Stimulated activated CD4-positive, alpha-beta T cell treated with anti-CD3 and anti-CD28 coated beads, Interleukin-1b, Interleukin-23, amount 100 ng/mL, for 4 hours (primary cell): ENCODE results near the gene PRKN.

Experiments used
- DNase-seq, 2 donors: peaks; one replicate each; pipeline ENCODE4 v3.0.0-alpha.2; 2020; ENCODE audit warnings: low read depth in 2 of 2

The PRKN gene

GRCh38 chr6:162727322-162728182, at the start of gene PRKN, which contains the start of gene PACRG:
TSS of gene PRKN (minus strand) at chr6:162727766.
TSS of gene PACRG (plus strand) at chr6:162727974.
- DNase-seq, result peak; percentile 96 to 98

DNA sequence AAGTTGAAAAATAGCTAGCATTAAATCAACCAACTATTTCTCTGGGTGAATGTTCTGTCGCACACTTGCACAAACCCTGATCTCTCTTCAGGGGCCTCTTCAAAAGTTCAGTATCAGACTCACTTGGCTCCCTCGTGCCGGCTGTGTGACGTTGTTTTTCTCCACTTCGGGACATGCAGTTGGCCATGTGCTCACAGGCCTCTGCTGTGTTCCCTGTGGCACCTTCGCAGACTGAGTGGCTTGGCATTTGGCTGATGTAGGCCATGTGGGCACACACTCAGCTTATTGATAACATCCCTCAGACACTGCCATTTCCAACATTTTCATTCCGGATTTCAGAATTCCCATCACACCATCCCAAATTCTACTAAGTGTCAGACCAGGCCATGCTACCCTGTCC, 49.5 kb upstream of the PRKN start:
- no peak for DNase-seq

GRCh38 chr6:162773996-162774395, 46.4 kb upstream of the PRKN start:
- DNase-seq, result no peak

- no peak for DNase-seq
These were observed 44.9 kb upstream of the PRKN start for GRCh38 chr6:162772466-162772865.

DNA sequence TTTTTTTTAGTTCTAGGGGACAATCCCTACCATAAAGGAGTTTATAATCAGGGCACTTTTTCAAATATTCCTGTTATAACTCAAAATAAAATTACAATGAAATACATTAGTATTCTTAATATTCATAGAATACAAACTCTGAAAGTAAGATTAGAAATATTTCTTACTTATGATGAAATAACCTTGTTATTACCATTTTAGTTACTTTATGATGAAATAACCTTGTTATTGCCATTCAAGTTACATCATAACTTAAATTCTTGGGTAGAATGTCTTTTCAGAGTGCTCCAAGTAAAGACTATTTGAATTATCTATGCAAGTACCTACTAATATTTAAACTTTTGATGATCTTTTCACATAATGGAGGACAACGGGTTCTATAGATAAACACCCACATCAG, 43.4 kb upstream of the PRKN start:
- no peak for DNase-seq

DNA sequence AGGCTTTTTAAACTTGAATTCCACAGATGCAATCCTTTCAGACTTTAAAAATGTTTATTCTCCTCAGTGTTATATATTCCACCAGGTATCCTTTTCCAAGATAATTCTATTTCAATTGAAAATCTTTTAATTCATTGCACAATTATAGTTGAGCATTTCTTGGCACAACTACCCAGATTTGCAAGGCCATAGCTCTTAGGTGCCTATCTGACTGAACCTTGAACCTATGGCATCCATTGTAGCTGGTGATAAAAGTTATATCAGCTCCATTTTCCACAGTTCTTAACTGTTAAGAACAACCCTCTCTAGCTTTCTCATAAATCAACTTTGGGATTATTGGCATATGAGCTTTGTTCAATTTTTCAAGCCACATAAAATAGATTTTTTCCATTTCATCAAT, 42.6 kb upstream of the PRKN start:
- DNase-seq, result no peak

DNA sequence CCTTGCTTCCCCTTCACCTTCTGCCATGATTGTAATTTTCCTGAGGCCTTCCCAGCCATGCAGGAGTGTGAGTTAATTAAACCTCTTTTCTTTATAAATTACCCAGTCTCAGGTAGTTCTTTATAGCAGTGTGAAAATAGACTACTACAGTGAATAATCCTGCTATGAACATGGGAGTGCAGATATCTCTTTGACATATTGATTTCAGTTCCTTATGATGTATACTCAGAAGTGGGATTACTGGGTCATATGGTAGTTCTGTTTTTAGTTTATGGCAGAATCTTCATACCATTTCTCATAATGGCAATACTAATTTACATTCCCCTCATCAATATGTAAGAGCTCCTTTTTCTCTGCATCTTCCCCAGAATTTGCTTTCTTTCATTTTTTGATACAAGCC, 26.2 kb upstream of the PRKN start:
- DNase-seq, result no peak

DNA sequence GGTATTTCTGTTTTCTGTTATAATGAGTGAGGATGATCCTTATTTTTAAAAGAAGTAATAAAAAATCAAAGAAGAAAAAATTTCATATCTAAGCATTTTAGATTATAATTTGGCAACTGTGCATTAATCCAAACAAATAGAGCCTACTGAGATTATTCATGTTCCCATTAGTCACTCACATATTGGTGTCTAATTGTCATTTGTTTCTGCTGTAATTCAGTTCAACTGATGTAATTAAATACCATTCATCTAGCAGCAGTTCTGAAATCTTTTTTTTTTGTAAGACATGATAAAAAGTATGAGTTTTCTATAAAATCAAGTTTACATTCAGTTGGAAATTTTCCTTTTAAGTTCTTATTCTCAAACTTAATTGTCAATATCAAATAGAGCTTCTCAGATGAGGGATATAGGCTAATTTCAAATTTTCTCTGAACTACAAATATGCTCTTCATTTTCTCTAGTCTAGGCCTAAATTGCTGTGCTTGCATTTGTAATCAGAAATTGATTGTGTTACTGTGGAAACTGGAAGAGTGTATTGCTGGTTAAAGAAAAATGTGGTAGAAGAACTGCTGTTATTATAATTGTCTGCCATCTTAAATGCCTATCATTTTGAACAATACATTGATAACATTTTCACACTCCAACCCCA, 23.8 kb upstream of the PRKN start:
- DNase-seq, result no peak

DNA sequence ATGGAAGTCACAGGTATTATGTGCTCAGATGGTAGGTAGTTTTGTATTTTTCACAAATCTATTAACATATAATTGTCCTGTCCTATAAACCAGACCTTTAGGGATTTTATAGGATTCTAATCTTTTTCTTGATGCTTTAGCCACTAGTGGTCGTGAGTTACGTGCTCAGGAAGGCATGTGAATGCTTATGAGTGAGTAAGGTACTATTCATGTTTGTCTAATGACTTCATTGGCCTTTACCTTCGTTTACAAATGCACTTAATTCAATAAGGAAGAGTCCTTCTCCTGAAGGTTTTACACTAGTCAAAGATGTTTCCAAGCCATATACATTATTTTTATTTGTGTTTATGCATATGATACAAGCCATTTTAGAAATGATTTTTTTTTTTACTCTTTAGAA, 23.2 kb upstream of the PRKN start:
- DNase-seq, result no peak

GRCh38 chr6:162736961-162737360, 9.4 kb upstream of the PRKN start:
- no peak for DNase-seq

GRCh38 chr6:162733489-162733888, 5.9 kb upstream of the PRKN start:
- DNase-seq, result no peak

DNA sequence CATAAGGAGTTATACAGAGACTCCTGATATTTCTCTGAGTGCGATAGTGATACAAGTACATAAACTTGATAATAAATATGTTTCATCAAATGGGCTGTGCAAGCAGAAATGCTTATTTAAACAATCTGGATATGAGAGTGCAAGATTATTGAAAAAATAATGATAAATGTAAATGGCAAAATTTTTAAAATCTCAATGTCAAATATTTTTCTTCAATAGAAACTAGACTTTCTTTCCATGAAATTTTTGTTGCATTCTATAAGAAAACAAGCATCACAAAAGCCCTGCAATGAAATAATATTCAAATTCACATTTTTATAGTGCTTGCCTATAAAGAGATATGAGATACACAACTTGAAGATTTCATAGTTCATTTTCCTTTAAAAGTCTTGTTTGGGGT, 2.9 kb upstream of the PRKN start:
- no peak for DNase-seq

- DNase-seq, result no peak
These were observed 1.1 kb upstream of the PRKN start for GRCh38 chr6:162728706-162729105.

DNA sequence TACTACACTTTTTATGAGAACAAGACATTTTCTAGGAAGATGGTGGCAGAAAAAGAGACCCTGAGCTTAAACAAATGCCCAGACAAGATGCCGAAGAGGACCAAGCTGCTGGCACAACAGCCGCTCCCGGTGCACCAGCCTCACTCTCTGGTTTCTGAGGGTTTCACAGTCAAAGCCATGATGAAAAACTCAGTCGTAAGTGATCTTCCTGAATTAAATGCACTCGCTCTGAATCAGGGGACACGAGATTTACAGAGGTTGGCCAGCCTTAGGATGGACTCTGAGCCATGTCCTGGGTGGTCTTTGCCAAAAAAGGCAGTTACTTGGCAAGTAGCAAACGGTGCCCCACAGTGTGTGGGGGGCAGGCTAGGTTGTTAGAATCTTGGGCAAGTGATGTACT, 631 bp upstream of the PRKN start:
- no peak for DNase-seq

GRCh38 chr6:162726947-162727321, 632 bp downstream of the PRKN start:
- DNase-seq, result no peak

GRCh38 chr6:162722633-162723032, 4.9 kb downstream of the PRKN start:
- DNase-seq, result no peak

- DNase-seq, result no peak
These were observed 5.3 kb downstream of the PRKN start for GRCh38 chr6:162722226-162722625.

DNA sequence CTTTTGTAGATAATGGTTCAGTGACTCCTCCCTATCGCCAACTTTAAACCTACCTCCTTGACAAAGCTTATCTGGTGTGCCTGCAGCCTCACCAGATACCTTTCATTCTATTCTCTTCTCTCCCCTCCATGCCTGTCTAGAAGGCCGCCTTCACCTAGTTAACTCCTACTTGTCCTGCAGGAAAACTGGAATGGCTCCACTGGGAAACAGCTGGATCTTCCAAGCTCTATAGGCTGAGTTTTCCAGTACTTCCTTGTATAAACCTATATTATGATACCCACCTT, 6.2 kb downstream of the PRKN start:
- no peak for DNase-seq

DNA sequence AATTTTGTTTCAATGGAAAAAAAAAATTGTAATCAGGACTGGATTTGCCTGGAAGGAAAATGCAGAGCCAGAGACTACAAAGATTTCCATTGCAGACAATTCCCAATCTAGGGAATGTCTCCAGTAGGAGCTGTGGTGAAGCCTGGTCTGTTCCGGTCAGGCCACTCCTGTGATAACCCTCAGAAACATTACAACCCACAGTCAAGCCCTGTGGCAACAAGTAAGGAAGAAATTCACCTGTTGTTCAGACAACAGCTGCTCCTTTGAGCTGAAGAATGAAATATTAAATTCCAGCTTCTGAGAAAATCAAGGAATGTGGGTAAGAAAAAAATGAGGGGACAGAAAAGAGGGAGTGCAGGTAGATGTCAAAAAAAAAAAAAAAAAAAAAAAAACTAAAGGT, 8.0 kb downstream of the PRKN start:
- no peak for DNase-seq

DNA sequence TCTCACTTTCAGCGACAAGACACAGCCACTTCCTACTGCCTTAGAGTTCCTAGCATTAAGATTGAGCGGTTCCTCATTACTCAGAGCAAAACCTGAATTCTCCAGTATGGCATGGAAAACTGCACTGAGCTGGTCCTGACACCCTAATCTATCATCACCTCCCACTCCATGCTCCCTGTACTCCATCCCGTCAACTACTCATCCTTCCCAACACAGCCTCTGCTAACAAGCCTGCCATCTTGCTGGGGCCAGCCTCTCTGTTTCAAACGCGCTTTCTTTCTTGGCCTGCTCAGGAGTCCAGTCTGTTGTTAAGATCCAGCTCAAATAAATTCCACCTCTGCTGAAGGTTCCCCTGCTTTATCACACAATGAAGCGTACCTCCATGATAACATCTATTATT, 12.0 kb downstream of the PRKN start:
- DNase-seq, result no peak

DNA sequence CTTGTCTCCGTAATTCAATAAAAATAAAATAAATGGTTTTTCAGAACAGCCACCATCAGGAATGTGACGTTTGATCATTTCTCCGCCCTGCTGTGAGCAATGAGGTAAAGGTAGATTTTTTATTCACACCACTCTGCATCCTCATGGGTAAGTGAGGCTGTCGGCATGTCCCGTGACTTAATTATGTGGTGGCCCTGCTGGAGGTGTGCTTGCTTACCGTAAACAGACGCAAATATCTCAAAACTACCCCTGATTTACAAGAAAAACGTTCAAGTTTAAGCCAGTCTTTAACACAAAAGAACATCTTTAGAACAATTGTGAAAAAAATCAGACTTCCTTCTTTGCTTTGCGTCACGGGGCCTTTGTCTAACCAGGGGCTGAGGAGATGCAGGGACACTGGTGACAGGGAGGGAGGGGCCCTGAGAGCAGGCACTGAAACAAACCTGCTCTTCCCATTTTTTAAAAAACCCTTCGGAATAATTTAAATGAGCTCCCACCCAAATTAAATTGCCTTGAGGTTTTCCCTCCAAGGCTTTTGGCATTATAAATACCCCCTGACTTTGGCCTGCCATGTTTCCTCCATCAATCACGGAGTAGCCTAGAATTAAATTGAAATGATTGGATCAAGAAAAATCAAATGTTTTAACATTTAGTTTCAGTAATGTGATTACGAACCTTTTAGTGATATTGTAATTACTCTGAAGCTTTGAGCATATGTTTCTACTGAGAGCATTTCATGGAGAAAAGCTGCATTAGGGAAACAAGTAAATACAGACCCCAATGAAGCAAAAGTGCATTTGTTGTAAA, 13.4 kb downstream of the PRKN start:
- no peak for DNase-seq

DNA sequence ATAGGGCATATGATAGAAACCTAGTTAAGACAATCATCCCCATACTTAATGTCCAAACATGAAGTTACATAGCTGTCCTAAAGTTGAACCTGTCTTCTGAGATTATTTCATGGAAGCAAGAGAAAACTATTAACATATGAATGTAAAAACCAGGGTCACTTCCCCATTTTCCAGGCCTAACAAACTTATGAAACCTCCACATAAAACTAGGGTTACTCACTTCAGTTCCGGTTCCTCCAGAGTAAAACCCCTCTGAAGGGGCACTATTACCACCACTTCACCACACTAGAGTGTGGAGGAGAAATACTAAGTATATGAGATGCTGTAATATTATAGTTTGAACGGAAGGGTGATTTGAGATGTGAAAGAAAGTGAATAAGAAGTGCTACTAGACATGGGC, 14.9 kb downstream of the PRKN start:
- DNase-seq, result no peak

DNA sequence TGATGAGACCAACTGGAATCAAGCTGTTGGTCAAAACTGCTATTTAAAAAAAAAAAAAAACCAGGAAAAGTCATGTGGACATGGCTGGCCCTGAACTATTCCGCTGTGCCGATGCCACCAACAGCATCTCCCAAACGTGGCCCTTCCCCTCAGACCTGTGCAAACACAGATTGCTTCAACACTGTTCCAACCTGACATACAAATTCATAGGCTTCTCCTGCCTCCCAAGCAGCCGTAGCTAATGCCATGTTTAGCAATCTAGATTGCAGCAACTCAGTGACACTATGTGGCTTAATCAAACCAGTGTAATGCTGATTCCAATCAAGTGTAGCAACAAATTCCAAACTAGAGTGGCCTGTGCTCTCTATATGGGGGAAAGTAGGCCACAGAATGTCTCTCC, 16.2 kb downstream of the PRKN start:
- DNase-seq, result no peak
